Smooth muscle cell (in vitro differentiated cells): Measurements from ENCODE around the gene TNFRSF4. TPM values are rescaled to one million over a fixed set of nuclear protein-coding genes. Genes with fewer than 3 reads are reported as not detected.

Source experiments
- DNase-seq: peaks from one replicate; lab custom pipeline; 2025; ENCODE audit not compliant: unreplicated experiment; lab: John Stamatoyannopoulos, UW
- H2AFZ ChIP-seq: fragments of 200-600 bp; sonication (generic); 2 replicates; pipeline ENCODE4 v1.6.0; 2016; ENCODE audit warnings: antibody characterized with exemption, low read depth, mild to moderate bottlenecking
- H3F3A ChIP-seq: fragments of 200-600 bp; sonication (generic); 2 replicates; pipeline ENCODE4 v1.6.0; 2017; ENCODE audit warnings: antibody characterized with exemption, low read depth
- H3K27ac ChIP-seq: fragments of 200-600 bp; sonication (generic); 2 replicates; pipeline ENCODE4 v1.5.1; 2016; ENCODE audit warnings: low read depth, mild to moderate bottlenecking
- H3K27me3 ChIP-seq: fragments of 200-600 bp; sonication (generic); 2 replicates; pipeline ENCODE4 v1.6.1; 2016; ENCODE audit warnings: low read depth, mild to moderate bottlenecking
- H3K36me3 ChIP-seq: fragments of 200-600 bp; sonication (generic); 2 replicates; pipeline ENCODE4 v1.5.1; 2016; ENCODE audit warnings: low read depth
- H3K4me1 ChIP-seq: fragments of 200-600 bp; sonication (generic); 2 replicates; pipeline ENCODE4 v1.5.1; 2016; ENCODE audit warnings: low read depth
- H3K4me2 ChIP-seq: fragments of 200-600 bp; sonication (generic); 2 replicates; pipeline ENCODE4 v1.6.0; 2016; ENCODE audit warnings: mild to moderate bottlenecking
- H3K4me3 ChIP-seq: fragments of 200-600 bp; sonication (generic); 2 replicates; pipeline ENCODE4 v1.5.1; 2016; ENCODE audit warnings: mild to moderate bottlenecking
- H3K79me2 ChIP-seq: fragments of 200-600 bp; sonication (generic); 2 replicates; pipeline ENCODE4 v1.6.0; 2016; ENCODE audit warnings: low read depth, mild to moderate bottlenecking
- H3K9ac ChIP-seq: fragments of 200-600 bp; sonication (generic); 2 replicates; pipeline ENCODE4 v1.6.0; 2016; ENCODE audit warnings: low read depth
- H3K9me3 ChIP-seq: fragments of 200-600 bp; sonication (generic); replicated peaks from 2 replicates; pipeline ENCODE4 v1.5.1; 2016; ENCODE audit warnings: low read depth
- H4K20me1 ChIP-seq: fragments of 200-600 bp; sonication (generic); 2 replicates; pipeline ENCODE4 v1.6.0; 2016; ENCODE audit warnings: low read depth
- WGBS: methylation state at CpG from one replicate; pipeline ENCODE4 v1.1.7; 2016; ENCODE audit warnings: low lambda C conversion rate; 5-methylcytosine and 5-hydroxymethylcytosine counted together
- polyA plus RNA-seq: library from polyadenylated mRNA; unstranded; fragments of >200 nt; fragmentation: Nextera tagmentation; extraction: Ambion mirVana; gene quantifications from 2 replicates; pipeline ENCODE4 v1.2.1, GENCODE V29; 2016
- total RNA-seq: library from RNA; depleted of rRNA; stranded (reverse); fragments of >200 nt; gene quantifications from 2 replicates; pipeline ENCODE4 v1.2.3, GENCODE V29; 2014
- TF ChIP-seq, protein P1 (sequence below): fragments of 200-600 bp; sonication (generic); IDR thresholded peaks from 2 replicates; pipeline ENCODE4 v1.5.1; 2017; ENCODE audit warnings: borderline replicate concordance, mild to moderate bottlenecking, antibody characterized with exemption; ENCODE audit not compliant: insufficient read depth, poor library complexity, severe bottlenecking

The TNFRSF4 gene
- total and polyA plus RNA-seq, 2 experiments from 2014 or later = not detected

- peaks cover 33% of the 10 kb centered on the region for H3K79me2 ChIP-seq
- no peaks in the 10 kb centered on the region for H3K27me3 ChIP-seq
- no peak overlapping the region for H2AFZ ChIP-seq
- 98% methylated on average over 44 of the region's 44 CpGs for WGBS
- no peaks in the 10 kb centered on the region for H3K36me3 ChIP-seq
- no peaks in the 10 kb centered on the region for H3K4me1 ChIP-seq
- no peak overlapping the region for H3K4me2 ChIP-seq
- H3K27ac ChIP-seq = no peak overlapping the region
- H3K4me3 ChIP-seq = no peak overlapping the region
- TF ChIP-seq, protein P1, sequence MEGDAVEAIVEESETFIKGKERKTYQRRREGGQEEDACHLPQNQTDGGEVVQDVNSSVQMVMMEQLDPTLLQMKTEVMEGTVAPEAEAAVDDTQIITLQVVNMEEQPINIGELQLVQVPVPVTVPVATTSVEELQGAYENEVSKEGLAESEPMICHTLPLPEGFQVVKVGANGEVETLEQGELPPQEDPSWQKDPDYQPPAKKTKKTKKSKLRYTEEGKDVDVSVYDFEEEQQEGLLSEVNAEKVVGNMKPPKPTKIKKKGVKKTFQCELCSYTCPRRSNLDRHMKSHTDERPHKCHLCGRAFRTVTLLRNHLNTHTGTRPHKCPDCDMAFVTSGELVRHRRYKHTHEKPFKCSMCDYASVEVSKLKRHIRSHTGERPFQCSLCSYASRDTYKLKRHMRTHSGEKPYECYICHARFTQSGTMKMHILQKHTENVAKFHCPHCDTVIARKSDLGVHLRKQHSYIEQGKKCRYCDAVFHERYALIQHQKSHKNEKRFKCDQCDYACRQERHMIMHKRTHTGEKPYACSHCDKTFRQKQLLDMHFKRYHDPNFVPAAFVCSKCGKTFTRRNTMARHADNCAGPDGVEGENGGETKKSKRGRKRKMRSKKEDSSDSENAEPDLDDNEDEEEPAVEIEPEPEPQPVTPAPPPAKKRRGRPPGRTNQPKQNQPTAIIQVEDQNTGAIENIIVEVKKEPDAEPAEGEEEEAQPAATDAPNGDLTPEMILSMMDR = no peak
- H3K9ac ChIP-seq = no peak overlapping the region
- H4K20me1 ChIP-seq = peaks cover 58% of the 10 kb centered on the region
- DNase-seq = no peak
- no peaks in the 10 kb centered on the region for H3F3A ChIP-seq
- no peaks in the 10 kb centered on the region for H3K9me3 ChIP-seq
Observed at GRCh38 chr1:1222575-1223225, 8.7 kb upstream of the TNFRSF4 start.

DNA sequence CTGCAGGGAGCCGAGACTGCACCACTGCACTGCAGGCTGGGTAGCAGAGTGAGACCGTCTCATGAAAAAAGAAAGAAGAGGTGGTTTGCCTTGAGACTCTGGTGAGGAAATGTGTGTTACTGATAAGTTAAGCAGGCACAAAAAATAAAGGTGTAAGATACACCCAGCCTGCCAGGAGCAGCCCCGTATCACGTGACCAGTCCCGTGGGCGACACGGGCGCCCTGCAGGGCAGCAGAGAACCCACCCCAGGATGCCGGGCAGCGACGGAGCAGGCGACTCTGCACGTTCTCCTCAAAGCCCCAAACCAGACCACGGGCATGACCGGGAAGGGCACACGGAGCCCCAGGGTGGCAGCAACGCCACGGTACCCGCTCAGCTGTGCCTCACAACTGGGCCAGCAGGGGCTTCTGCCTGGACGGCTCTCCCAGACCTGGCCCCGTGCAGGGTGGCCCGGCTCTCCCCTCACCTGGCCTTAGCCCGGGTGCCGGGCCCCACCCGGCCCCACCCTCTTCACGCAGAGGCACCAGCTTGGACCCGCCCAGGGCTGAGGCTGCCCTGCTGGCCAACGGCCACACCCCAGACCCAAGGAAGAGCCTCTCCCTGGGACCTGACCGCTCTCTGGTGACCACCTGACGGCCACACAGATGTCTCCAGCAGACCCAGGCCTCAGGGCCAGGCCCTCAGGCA lies 8.1 kb upstream of the TNFRSF4 start:
- Histone ChIP-seq H3K4me3 (no peak overlapping the region), H3K9ac (no peak overlapping the region), H3K4me2 (no peak overlapping the region), H3K79me2 (peaks cover 26% of the 10 kb centered on the region), H3K27ac (no peak overlapping the region), H3K4me1 (no peaks in the 10 kb centered on the region), H3K27me3 (no peaks in the 10 kb centered on the region), H3K9me3 (no peaks in the 10 kb centered on the region), H3F3A (no peaks in the 10 kb centered on the region), H4K20me1 (peaks cover 54% of the 10 kb centered on the region), H3K36me3 (no peaks in the 10 kb centered on the region), H2AFZ (no peak overlapping the region)
- TF ChIP-seq, protein P1 = no peak
- DNase-seq = no peak
- WGBS = 97% methylated on average over 27 of the region's 30 CpGs

DNA sequence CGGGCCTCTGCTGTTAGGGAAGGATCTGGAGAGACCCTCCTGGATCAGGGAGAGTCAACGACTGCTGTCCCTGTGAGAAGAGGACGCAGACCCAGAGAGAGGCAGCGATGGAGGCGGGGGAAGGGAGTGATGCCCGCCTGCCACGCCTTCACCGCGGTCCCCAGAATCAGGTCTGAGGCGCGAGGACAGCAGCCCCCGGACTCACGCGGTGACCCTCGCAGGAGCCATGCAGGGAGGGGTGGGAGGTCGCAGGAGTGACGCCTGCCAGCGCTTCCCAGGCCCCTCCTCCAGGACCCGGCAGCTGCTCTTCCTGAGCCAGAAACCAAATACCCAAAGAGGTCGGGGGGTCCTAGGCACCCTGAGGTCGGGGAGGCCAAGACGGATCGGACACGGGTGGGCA lies 6.2 kb upstream of the TNFRSF4 start:
- H2AFZ ChIP-seq = no peak overlapping the region
- no peaks in the 10 kb centered on the region for H3K27me3 ChIP-seq
- H3K9me3 ChIP-seq = no peaks in the 10 kb centered on the region
- TF ChIP-seq, protein P1 = no peak
- peaks cover 35% of the 10 kb centered on the region for H4K20me1 ChIP-seq
- no peak for DNase-seq
- H3K36me3 ChIP-seq = no peaks in the 10 kb centered on the region
- H3K4me1 ChIP-seq = no peaks in the 10 kb centered on the region
- 95% methylated on average over 24 of the region's 24 CpGs for WGBS
- H3F3A ChIP-seq = no peaks in the 10 kb centered on the region
- H3K79me2 ChIP-seq = peaks cover 12% of the 10 kb centered on the region
- H3K9ac ChIP-seq = no peak overlapping the region
- no peak overlapping the region for H3K4me2 ChIP-seq
- H3K4me3 ChIP-seq = no peak overlapping the region
- H3K27ac ChIP-seq = no peak overlapping the region
